Measurements from ENCODE around the gene VAV2. TPM values are rescaled to one million over a fixed set of nuclear protein-coding genes. Genes with fewer than 3 reads are reported as not detected.

The VAV2 gene
- total and polyA plus RNA-seq, 5 donors = 4.7 to 11.4 (median 7.4) TPM

GRCh38 chr9:133832877-133833276 is 159.2 kb downstream of the VAV2 start:
- no peak overlapping the region for H3K4me3 ChIP-seq (ENCODE audit: low read length)

GRCh38 chr9:133830711-133831110 is 161.4 kb downstream of the VAV2 start:
- H3K27me3 ChIP-seq (ENCODE audit: control insufficient read depth, insufficient read depth) = no peaks in the 10 kb centered on the region
- H3K4me1 ChIP-seq (ENCODE audit: control insufficient read depth, insufficient read depth, low read length) = no peaks in the 10 kb centered on the region
- H3K4me3 ChIP-seq (ENCODE audit: low read length) = no peak overlapping the region
- no peak overlapping the region for H3K27ac ChIP-seq (ENCODE audit: low read length)
- DNase-seq (no peak), ATAC-seq (no peak)
- intact Hi-C loops (cut with DNase I) = no loop called here
- no peaks in the 10 kb centered on the region for H3K9me3 ChIP-seq (ENCODE audit: control insufficient read depth, low read length)
- WGBS = 91% methylated on average over 3 of the region's 3 CpGs

More at GRCh38 chr9:133832877-133833276, 159.2 kb downstream of the VAV2 start:
- 76% methylated on average over 8 of the region's 8 CpGs for WGBS
- intact Hi-C loops (cut with DNase I) = no loop called here
- no peaks in the 10 kb centered on the region for H3K4me1 ChIP-seq (ENCODE audit: control insufficient read depth, insufficient read depth, low read length)
- DNase-seq (no peak), ATAC-seq (no peak)
- no peaks in the 10 kb centered on the region for H3K27me3 ChIP-seq (ENCODE audit: control insufficient read depth, insufficient read depth)
- no peaks in the 10 kb centered on the region for H3K9me3 ChIP-seq (ENCODE audit: control insufficient read depth, low read length)
- no peak overlapping the region for H3K27ac ChIP-seq (ENCODE audit: low read length)

- no peak for ATAC-seq
- 93% methylated on average over 6 of the region's 6 CpGs for WGBS
- DNase-seq = no peak
- no peak overlapping the region for H3K4me3 ChIP-seq (ENCODE audit: low read length)
- H3K9me3 ChIP-seq (ENCODE audit: control insufficient read depth, low read length) = no peaks in the 10 kb centered on the region
- intact Hi-C loops (cut with DNase I) = no loop called here
- no peaks in the 10 kb centered on the region for H3K4me1 ChIP-seq (ENCODE audit: control insufficient read depth, insufficient read depth, low read length)
- H3K27ac ChIP-seq (ENCODE audit: low read length) = no peak overlapping the region
- H3K27me3 ChIP-seq (ENCODE audit: control insufficient read depth, insufficient read depth) = no peaks in the 10 kb centered on the region
Measured at GRCh38 chr9:133830310-133830709, 161.8 kb downstream of the VAV2 start.

- no peak for DNase-seq
- ATAC-seq = no peak
- WGBS = 90% methylated on average over 20 of the region's 25 CpGs
Measured at GRCh38 chr9:133828338-133828997, 163.7 kb downstream of the VAV2 start.

GRCh38 chr9:133826289-133827085 is 165.6 kb downstream of the VAV2 start:
- Histone ChIP-seq H3K4me3 (ENCODE audit: low read length) (no peak overlapping the region), H3K4me1 (ENCODE audit: control insufficient read depth, insufficient read depth, low read length) (no peaks in the 10 kb centered on the region), H3K27ac (ENCODE audit: low read length) (no peak overlapping the region), H3K9me3 (ENCODE audit: control insufficient read depth, low read length) (no peaks in the 10 kb centered on the region), H3K27me3 (ENCODE audit: control insufficient read depth, insufficient read depth) (no peaks in the 10 kb centered on the region)
- 70% methylated on average over 22 of the region's 22 CpGs for WGBS
- intact Hi-C loops (cut with DNase I) = loop anchor here in 1 of 4 donors (10.0 kb wide), 1 partner anchor 68 kb away; no protein-coding TSS in a partner anchor
- ATAC-seq (peak in 1 of 2 donors; percentile 38), DNase-seq (peak in 1 of 3 donors; percentile 36)

More at GRCh38 chr9:133828338-133828997, 163.7 kb downstream of the VAV2 start:
- no peaks in the 10 kb centered on the region for H3K4me1 ChIP-seq (ENCODE audit: control insufficient read depth, insufficient read depth, low read length)
- no peaks in the 10 kb centered on the region for H3K9me3 ChIP-seq (ENCODE audit: control insufficient read depth, low read length)
- H3K27ac ChIP-seq (ENCODE audit: low read length) = no peak overlapping the region
- intact Hi-C loops (cut with DNase I) = loop anchor here in 1 of 4 donors (10.0 kb wide), 1 partner anchor 66 kb away; no protein-coding TSS in a partner anchor
- H3K27me3 ChIP-seq (ENCODE audit: control insufficient read depth, insufficient read depth) = no peaks in the 10 kb centered on the region
- H3K4me3 ChIP-seq (ENCODE audit: low read length) = no peak overlapping the region

GRCh38 chr9:133825555-133826218 is 166.4 kb downstream of the VAV2 start:
- no peak for ATAC-seq
- intact Hi-C loops (cut with DNase I) = loop anchor here in 1 of 4 donors (10.0 kb wide), 1 partner anchor 69 kb away; no protein-coding TSS in a partner anchor
- Histone ChIP-seq H3K27ac (ENCODE audit: low read length) (no peak overlapping the region), H3K4me3 (ENCODE audit: low read length) (no peak overlapping the region), H3K9me3 (ENCODE audit: control insufficient read depth, low read length) (no peaks in the 10 kb centered on the region), H3K4me1 (ENCODE audit: control insufficient read depth, insufficient read depth, low read length) (no peaks in the 10 kb centered on the region), H3K27me3 (ENCODE audit: control insufficient read depth, insufficient read depth) (no peaks in the 10 kb centered on the region)
- peak in 1 of 3 donors; percentile 25 for DNase-seq
- WGBS = 85% methylated on average over 17 of the region's 17 CpGs

GRCh38 chr9:133824802-133825186 is 167.3 kb downstream of the VAV2 start:
- no peak overlapping the region for H3K4me3 ChIP-seq (ENCODE audit: low read length)
- DNase-seq (peak in 2 of 3 donors; percentile 41 to 50), ATAC-seq (no peak)
- H3K27ac ChIP-seq (ENCODE audit: low read length) = no peak overlapping the region
- H3K27me3 ChIP-seq (ENCODE audit: control insufficient read depth, insufficient read depth) = no peaks in the 10 kb centered on the region
- H3K4me1 ChIP-seq (ENCODE audit: control insufficient read depth, insufficient read depth, low read length) = no peaks in the 10 kb centered on the region
- 88% methylated on average over 15 of the region's 15 CpGs for WGBS
- H3K9me3 ChIP-seq (ENCODE audit: control insufficient read depth, low read length) = no peaks in the 10 kb centered on the region
- intact Hi-C loops (cut with DNase I) = loop anchor here in 1 of 4 donors (10.0 kb wide), 1 partner anchor 70 kb away; no protein-coding TSS in a partner anchor

GRCh38 chr9:133824106-133824801 is 167.9 kb downstream of the VAV2 start:
- 83% methylated on average over 14 of the region's 14 CpGs for WGBS

GRCh38 chr9:133823189-133824105 is 168.7 kb downstream of the VAV2 start:
- no peaks in the 10 kb centered on the region for H3K27me3 ChIP-seq (ENCODE audit: control insufficient read depth, insufficient read depth)
- no peaks in the 10 kb centered on the region for H3K9me3 ChIP-seq (ENCODE audit: control insufficient read depth, low read length)
- 78% methylated on average over 29 of the region's 29 CpGs for WGBS
- ATAC-seq = no peak
- DNase-seq = peak in 2 of 3 donors; percentile 28 to 31
- H3K4me1 ChIP-seq (ENCODE audit: control insufficient read depth, insufficient read depth, low read length) = no peaks in the 10 kb centered on the region
- no peak overlapping the region for H3K27ac ChIP-seq (ENCODE audit: low read length)
- no peak overlapping the region for H3K4me3 ChIP-seq (ENCODE audit: low read length)
- intact Hi-C loops (cut with DNase I) = loop anchor here in 1 of 4 donors (10.0 kb wide), 1 partner anchor 71 kb away; no protein-coding TSS in a partner anchor

More at GRCh38 chr9:133824106-133824801, 167.9 kb downstream of the VAV2 start:
- no peaks in the 10 kb centered on the region for H3K4me1 ChIP-seq (ENCODE audit: control insufficient read depth, insufficient read depth, low read length)
- H3K9me3 ChIP-seq (ENCODE audit: control insufficient read depth, low read length) = no peaks in the 10 kb centered on the region
- no peak for ATAC-seq
- intact Hi-C loops (cut with DNase I) = loop anchor here in 1 of 4 donors (10.0 kb wide), 1 partner anchor 71 kb away; no protein-coding TSS in a partner anchor
- DNase-seq = peak in 2 of 3 donors; percentile 26 to 28
- no peak overlapping the region for H3K4me3 ChIP-seq (ENCODE audit: low read length)
- no peak overlapping the region for H3K27ac ChIP-seq (ENCODE audit: low read length)
- no peaks in the 10 kb centered on the region for H3K27me3 ChIP-seq (ENCODE audit: control insufficient read depth, insufficient read depth)

Data from right cardiac atrium (tissue), 5 donors.